ENCODE measurements around the gene HNF4A. TPM values are rescaled to one million over a fixed set of nuclear protein-coding genes. Genes with fewer than 3 reads are reported as not detected.

Gene HNF4A
- total RNA-seq, 3 donors from 2014 or later (not counting 1 experiment from before 2014, with no cell fraction given), result not detected

DNA sequence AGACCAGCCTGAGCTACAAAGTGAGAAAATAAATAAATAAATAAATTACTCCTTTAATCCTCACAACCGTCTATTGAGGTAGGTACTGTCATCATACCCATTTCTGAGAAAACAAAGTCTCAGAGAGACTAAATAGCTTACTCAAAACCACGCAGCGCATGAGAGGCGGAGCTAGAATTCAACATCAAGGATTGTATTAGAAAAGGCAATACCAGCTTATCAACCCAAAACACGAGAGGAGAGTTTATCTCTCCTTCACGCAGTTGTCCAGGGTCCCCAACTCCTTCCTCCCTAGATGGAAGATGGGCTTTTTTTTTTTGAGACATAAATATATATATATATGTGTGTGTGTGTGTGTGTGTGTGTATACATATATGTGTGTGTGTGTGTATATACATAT is 12.2 kb downstream of the HNF4A start:
- H3K9me3 ChIP-seq (ENCODE audit: control insufficient read depth, insufficient read depth, low read length), result no peaks in the 10 kb centered on the region
- no peak overlapping the region for H3K27ac Mint-ChIP-seq
- no peaks in the 10 kb centered on the region for H3K27me3 ChIP-seq (ENCODE audit: control insufficient read depth, insufficient read depth, low read length)
- H3K36me3 Mint-ChIP-seq, result no peaks in the 10 kb centered on the region
- peaks cover 3 to 6% of the 10 kb centered on the region in 2 donors for H3K27me3 Mint-ChIP-seq (ENCODE audit: low read depth in 2 of 2)
- H3K4me1 ChIP-seq (ENCODE audit: control insufficient read depth, insufficient read depth, low read length), result no peaks in the 10 kb centered on the region
- no peaks in the 10 kb centered on the region for H3K9me3 Mint-ChIP-seq
- ATAC-seq (no peak), DNase-seq (no peak)
- TF ChIP-seq, protein P1, sequence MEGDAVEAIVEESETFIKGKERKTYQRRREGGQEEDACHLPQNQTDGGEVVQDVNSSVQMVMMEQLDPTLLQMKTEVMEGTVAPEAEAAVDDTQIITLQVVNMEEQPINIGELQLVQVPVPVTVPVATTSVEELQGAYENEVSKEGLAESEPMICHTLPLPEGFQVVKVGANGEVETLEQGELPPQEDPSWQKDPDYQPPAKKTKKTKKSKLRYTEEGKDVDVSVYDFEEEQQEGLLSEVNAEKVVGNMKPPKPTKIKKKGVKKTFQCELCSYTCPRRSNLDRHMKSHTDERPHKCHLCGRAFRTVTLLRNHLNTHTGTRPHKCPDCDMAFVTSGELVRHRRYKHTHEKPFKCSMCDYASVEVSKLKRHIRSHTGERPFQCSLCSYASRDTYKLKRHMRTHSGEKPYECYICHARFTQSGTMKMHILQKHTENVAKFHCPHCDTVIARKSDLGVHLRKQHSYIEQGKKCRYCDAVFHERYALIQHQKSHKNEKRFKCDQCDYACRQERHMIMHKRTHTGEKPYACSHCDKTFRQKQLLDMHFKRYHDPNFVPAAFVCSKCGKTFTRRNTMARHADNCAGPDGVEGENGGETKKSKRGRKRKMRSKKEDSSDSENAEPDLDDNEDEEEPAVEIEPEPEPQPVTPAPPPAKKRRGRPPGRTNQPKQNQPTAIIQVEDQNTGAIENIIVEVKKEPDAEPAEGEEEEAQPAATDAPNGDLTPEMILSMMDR (IDR thresholded peaks at IDR 0.05), result no peak
- no peak overlapping the region for H3K4me3 Mint-ChIP-seq
- H3K36me3 ChIP-seq (ENCODE audit: control insufficient read depth, insufficient read depth, low read length), result no peaks in the 10 kb centered on the region
- intact Hi-C loops (cut with micrococcal nuclease), result no loop called here
- no peak overlapping the region for H3K27ac ChIP-seq (ENCODE audit: low read length)
- H3K4me1 Mint-ChIP-seq, result no peaks in the 10 kb centered on the region
- no peak overlapping the region for H3K4me3 ChIP-seq (ENCODE audit: low read length)
- WGBS (ENCODE audit: insufficient coverage), result 86% methylated on average over 4 of the region's 6 CpGs

DNA sequence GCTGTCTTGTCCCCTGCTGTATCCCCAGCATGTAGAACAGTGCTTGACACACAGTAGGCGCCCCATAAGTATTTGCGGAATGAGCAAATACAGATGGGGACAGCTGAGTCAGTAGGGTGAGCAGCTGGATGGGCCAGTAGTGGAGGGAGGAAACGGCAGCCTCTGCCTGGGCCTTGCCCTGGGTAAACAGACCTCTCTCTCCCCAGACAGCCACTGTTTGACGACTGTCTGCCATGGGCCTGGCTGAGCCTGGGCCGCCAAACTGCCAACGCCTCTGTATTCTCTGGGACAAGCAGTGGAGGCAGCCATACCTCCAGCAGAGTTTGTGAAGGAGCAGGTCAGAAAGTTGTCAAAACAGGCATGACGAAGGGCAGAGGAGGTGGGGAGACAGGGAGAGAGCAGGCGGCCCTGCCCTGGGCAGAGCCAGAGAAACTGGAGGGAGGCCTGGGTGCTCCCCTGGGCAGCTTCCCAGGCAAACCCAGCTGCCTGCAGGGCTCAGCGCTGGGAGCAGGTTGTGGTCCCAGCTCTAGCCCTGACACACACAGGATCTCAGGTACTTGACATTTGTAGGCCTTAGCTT is 15.2 kb downstream of the HNF4A start:
- ATAC-seq (no peak), DNase-seq (no peak)
- no peaks in the 10 kb centered on the region for H3K4me1 Mint-ChIP-seq
- no peak overlapping the region for H3K27ac Mint-ChIP-seq
- H3K9me3 ChIP-seq (ENCODE audit: control insufficient read depth, insufficient read depth, low read length), result no peaks in the 10 kb centered on the region
- H3K27me3 ChIP-seq (ENCODE audit: control insufficient read depth, insufficient read depth, low read length), result peaks cover 2% of the 10 kb centered on the region
- intact Hi-C loops (cut with micrococcal nuclease), result no loop called here
- 87% methylated on average over 8 of the region's 9 CpGs for WGBS (ENCODE audit: insufficient coverage)
- no peaks in the 10 kb centered on the region for H3K36me3 ChIP-seq (ENCODE audit: control insufficient read depth, insufficient read depth, low read length)
- H3K36me3 Mint-ChIP-seq, result no peaks in the 10 kb centered on the region
- H3K27me3 Mint-ChIP-seq (ENCODE audit: low read depth in 2 of 2), result peaks cover 4 to 14% of the 10 kb centered on the region in 2 donors
- H3K4me3 Mint-ChIP-seq, result no peak overlapping the region
- H3K4me1 ChIP-seq (ENCODE audit: control insufficient read depth, insufficient read depth, low read length), result no peaks in the 10 kb centered on the region
- no peak overlapping the region for H3K27ac ChIP-seq (ENCODE audit: low read length)
- no peak overlapping the region for H3K4me3 ChIP-seq (ENCODE audit: low read length)
- TF ChIP-seq, protein P1 (IDR thresholded peaks at IDR 0.05), result no peak
- no peaks in the 10 kb centered on the region for H3K9me3 Mint-ChIP-seq

DNA sequence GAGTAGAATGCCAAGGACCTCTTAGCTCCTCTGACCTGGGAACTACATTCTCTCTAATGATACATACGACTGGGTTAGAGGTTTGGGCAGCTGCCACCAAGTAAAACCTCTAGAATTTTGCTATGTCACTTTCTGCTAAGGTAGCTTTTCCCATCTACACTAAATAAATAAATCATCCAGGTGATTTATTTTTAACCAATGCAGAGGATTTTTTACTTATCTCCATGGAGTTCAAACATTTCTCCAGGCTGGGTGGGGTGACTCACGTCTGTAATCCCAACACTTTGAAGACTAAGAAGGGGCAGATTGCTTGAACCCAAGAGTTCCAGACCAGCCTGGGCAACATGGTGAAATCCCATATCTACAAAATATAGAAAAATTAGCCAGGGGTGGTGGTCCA is 27.1 kb downstream of the HNF4A start:
- Histone ChIP-seq H3K9me3 (ENCODE audit: control insufficient read depth, insufficient read depth, low read length) (no peaks in the 10 kb centered on the region), H3K4me1 (ENCODE audit: control insufficient read depth, insufficient read depth, low read length) (no peaks in the 10 kb centered on the region), H3K27me3 (ENCODE audit: control insufficient read depth, insufficient read depth, low read length) (peaks cover 3% of the 10 kb centered on the region), H3K4me3 (ENCODE audit: low read length) (no peak overlapping the region), H3K36me3 (ENCODE audit: control insufficient read depth, insufficient read depth, low read length) (no peaks in the 10 kb centered on the region), H3K27ac (ENCODE audit: low read length) (no peak overlapping the region)
- Mint-ChIP-seq H3K4me1 (peaks cover 0 to 8% of the 10 kb centered on the region in 2 donors), H3K4me3 (no peak overlapping the region), H3K27ac (no peak overlapping the region), H3K9me3 (no peaks in the 10 kb centered on the region), H3K36me3 (no peaks in the 10 kb centered on the region), H3K27me3 (ENCODE audit: low read depth in 2 of 2) (peaks cover 13 to 23% of the 10 kb centered on the region in 2 donors)
- TF ChIP-seq, protein P1 (IDR thresholded peaks at IDR 0.05), result no peak
- WGBS (ENCODE audit: insufficient coverage), result 60% methylated on average over 2 of the region's 2 CpGs
- ATAC-seq (no peak), DNase-seq (no peak)
- intact Hi-C loops (cut with micrococcal nuclease), result no loop called here
